Neuronal stem cell (in vitro differentiated cells): ENCODE measurements around the gene CCDC170.

ENCODE experiments used
- DNase-seq: peaks from one replicate; pipeline ENCODE4 v3.0.0-alpha.2; 2013; ENCODE audit warnings: low spot score
- H2AFZ ChIP-seq: one replicate; pipeline ENCODE4 v1.6.1; 2013; ENCODE audit warnings: mild to moderate bottlenecking, low read length, inconsistent platforms
- H2AK5ac ChIP-seq: 2 replicates; pipeline ENCODE4 v1.6.1; 2013; ENCODE audit warnings: low read depth, mild to moderate bottlenecking, inconsistent platforms, low read length, moderate library complexity, mixed read lengths
- H2BK120ac ChIP-seq: 2 replicates; pipeline ENCODE4 v1.6.1; 2013; ENCODE audit warnings: low read depth, mild to moderate bottlenecking, inconsistent platforms, low read length, moderate library complexity, mixed read lengths
- H2BK12ac ChIP-seq: one replicate; pipeline ENCODE4 v1.6.1; 2013; ENCODE audit warnings: low read length, inconsistent platforms
- H2BK15ac ChIP-seq: 2 replicates; pipeline ENCODE4 v1.6.1; 2013; ENCODE audit warnings: mild to moderate bottlenecking, low read length, inconsistent platforms, mixed read lengths
- H2BK5ac ChIP-seq: one replicate; pipeline ENCODE4 v1.6.1; 2013; ENCODE audit warnings: inconsistent platforms, mild to moderate bottlenecking, low read length, moderate library complexity
- H3K14ac ChIP-seq: one replicate; pipeline ENCODE4 v1.6.1; 2013; ENCODE audit warnings: low read length, inconsistent platforms
- H3K18ac ChIP-seq: 2 replicates; pipeline ENCODE4 v1.6.1; 2013; ENCODE audit warnings: low read length, inconsistent platforms
- H3K23ac ChIP-seq: 2 replicates; pipeline ENCODE4 v1.6.1; 2013; ENCODE audit warnings: low read depth, mild to moderate bottlenecking, mixed read lengths, low read length, inconsistent platforms; ENCODE audit not compliant: poor library complexity
- H3K27ac ChIP-seq: replicated peaks from 3 replicates; pipeline ENCODE4 v1.5.1; 2013; ENCODE audit warnings: low read length, inconsistent platforms
- H3K27me3 ChIP-seq, 3 experiments: 2 replicates each; pipeline ENCODE4 v1.6.1; 2013; ENCODE audit warnings: low read length in 3 of 3, mild to moderate bottlenecking in 2 of 3, inconsistent platforms in 1 of 3, low read depth in 1 of 3, mixed read lengths in 1 of 3, moderate library complexity in 1 of 3; ENCODE audit not compliant: control insufficient read depth in 3 of 3, insufficient read depth in 3 of 3
- H3K36me3 ChIP-seq, 2 donors: replicated peaks in 1 of 2; 2 replicates each; pipeline ENCODE4 v1.6.1; 2013; ENCODE audit warnings: low read length in 2 of 2; ENCODE audit not compliant: control insufficient read depth in 2 of 2, insufficient read depth in 2 of 2
- H3K4ac ChIP-seq: 2 replicates; pipeline ENCODE4 v1.6.1; 2013; ENCODE audit warnings: inconsistent platforms, mild to moderate bottlenecking, low read length, moderate library complexity
- H3K4me1 ChIP-seq, 2 donors: 1 replicate in 1 of 2; 2 replicates in 1 of 2; pipeline ENCODE4 v1.6.1; 2013; ENCODE audit warnings: low read length in 2 of 2, low read depth in 1 of 2; ENCODE audit not compliant: control insufficient read depth in 2 of 2, insufficient read depth in 1 of 2
- H3K4me2 ChIP-seq: one replicate; pipeline ENCODE4 v1.6.1; 2013; ENCODE audit warnings: mild to moderate bottlenecking, low read length, inconsistent platforms; ENCODE audit not compliant: insufficient read depth, poor library complexity, severe bottlenecking
- H3K4me3 ChIP-seq, 2 donors: 2 replicates each; pipeline ENCODE4 v1.5.1; 2013; ENCODE audit warnings: low read length in 2 of 2, mild to moderate bottlenecking in 2 of 2, inconsistent platforms in 1 of 2, moderate library complexity in 1 of 2
- H3K79me1 ChIP-seq: one replicate; pipeline ENCODE4 v1.6.1; 2013; ENCODE audit warnings: low read depth, mild to moderate bottlenecking, inconsistent platforms, low read length, moderate library complexity
- H3K9ac ChIP-seq: one replicate; pipeline ENCODE4 v1.6.1; 2013; ENCODE audit warnings: mild to moderate bottlenecking, low read depth, low read length, inconsistent platforms; ENCODE audit not compliant: poor library complexity
- H3K9me3 ChIP-seq, 2 donors: replicated peaks in 1 of 2; 2 replicates each; pipeline versions ENCODE3 to v1.6.1; 2013; ENCODE audit warnings: low read length in 2 of 2, mild to moderate bottlenecking in 2 of 2, inconsistent platforms in 1 of 2, low read depth in 1 of 2, mixed read lengths in 1 of 2, moderate library complexity in 1 of 2; ENCODE audit not compliant: control insufficient read depth in 2 of 2, insufficient read depth in 1 of 2
- H4K8ac ChIP-seq: one replicate; pipeline ENCODE4 v1.6.1; 2013; ENCODE audit warnings: low read depth, mild to moderate bottlenecking, inconsistent platforms, low read length, moderate library complexity
- H4K91ac ChIP-seq: one replicate; pipeline ENCODE4 v1.6.1; 2013; ENCODE audit warnings: low read length, low read depth, mild to moderate bottlenecking, inconsistent platforms; ENCODE audit not compliant: poor library complexity
- WGBS, 2 donors: extraction: QIAGEN DNeasy Blood & Tissue Kit; methylation state at CpG; one replicate each; pipeline ENCODE4 v1.1.7; 2013; ENCODE audit warnings: missing lambda C conversion rate in 2 of 2, mixed read lengths in 1 of 2; ENCODE audit not compliant: insufficient read length in 2 of 2, insufficient replicate concordance in 1 of 2; ENCODE audit errors: extremely low coverage in 2 of 2; 5-methylcytosine and 5-hydroxymethylcytosine counted together

Gene CCDC170

GRCh38 chr6:151502499-151502898 is 8.7 kb downstream of the CCDC170 start:
- DNase-seq = no peak
- H4K91ac ChIP-seq = no peak overlapping the region
- no peak overlapping the region for H2AFZ ChIP-seq
- H3K9me3 ChIP-seq = no peaks in the 10 kb centered on the region
- no peak overlapping the region for H3K27ac ChIP-seq
- no peak overlapping the region for H3K9ac ChIP-seq
- H3K14ac ChIP-seq = no peak overlapping the region
- no peak overlapping the region for H3K18ac ChIP-seq
- H3K23ac ChIP-seq = no peak overlapping the region
- H3K79me1 ChIP-seq = no peaks in the 10 kb centered on the region
- no CpG with 5 or more reads among the region's 4 CpGs for WGBS, 2 donors
- no peaks in the 10 kb centered on the region for H3K36me3 ChIP-seq
- H2BK5ac ChIP-seq = no peak overlapping the region
- no peak overlapping the region for H2BK120ac ChIP-seq
- H3K4ac ChIP-seq = no peak overlapping the region
- H3K4me1 ChIP-seq = no peaks in the 10 kb centered on the region
- H3K4me2 ChIP-seq = no peak overlapping the region
- no peak overlapping the region for H2BK15ac ChIP-seq
- no peak overlapping the region for H2AK5ac ChIP-seq
- no peaks in the 10 kb centered on the region for H3K27me3 ChIP-seq
- H2BK12ac ChIP-seq = no peak overlapping the region
- H3K4me3 ChIP-seq = no peak overlapping the region
- H4K8ac ChIP-seq = no peak overlapping the region

GRCh38 chr6:151506761-151507160 is 12.9 kb downstream of the CCDC170 start:
- H3K14ac ChIP-seq = no peak overlapping the region

GRCh38 chr6:151509048-151509447 is 15.2 kb downstream of the CCDC170 start:
- Histone ChIP-seq H3K14ac (no peak overlapping the region), H2BK12ac (no peak overlapping the region), H2AK5ac (no peak overlapping the region), H3K18ac (no peak overlapping the region), H3K4me1 (no peaks in the 10 kb centered on the region), H2BK120ac (no peak overlapping the region), H4K91ac (no peak overlapping the region), H3K4me2 (no peak overlapping the region), H3K9me3 (no peaks in the 10 kb centered on the region), H3K4me3 (no peak overlapping the region), H2AFZ (no peak overlapping the region), H3K27me3 (no peaks in the 10 kb centered on the region), H3K27ac (no peak overlapping the region), H3K36me3 (no peaks in the 10 kb centered on the region), H3K9ac (no peak overlapping the region), H3K79me1 (no peaks in the 10 kb centered on the region), H4K8ac (no peak overlapping the region), H2BK5ac (no peak overlapping the region), H3K4ac (no peak overlapping the region), H3K23ac (no peak overlapping the region), H2BK15ac (no peak overlapping the region)
- no CpG with 5 or more reads among the region's 2 CpGs for WGBS, 2 donors
- no peak for DNase-seq

More at GRCh38 chr6:151506761-151507160, 12.9 kb downstream of the CCDC170 start:
- Histone ChIP-seq H3K4me3 (no peak overlapping the region), H2BK12ac (no peak overlapping the region), H3K18ac (no peak overlapping the region), H2AFZ (no peak overlapping the region), H4K91ac (no peak overlapping the region), H3K4me2 (no peak overlapping the region), H3K27ac (no peak overlapping the region), H2BK5ac (no peak overlapping the region), H2BK120ac (no peak overlapping the region), H3K4ac (no peak overlapping the region), H3K36me3 (no peaks in the 10 kb centered on the region), H2AK5ac (no peak overlapping the region), H3K79me1 (no peaks in the 10 kb centered on the region), H3K27me3 (no peaks in the 10 kb centered on the region), H3K9ac (no peak overlapping the region), H3K4me1 (no peaks in the 10 kb centered on the region), H3K9me3 (no peaks in the 10 kb centered on the region), H3K23ac (no peak overlapping the region), H2BK15ac (no peak overlapping the region), H4K8ac (no peak overlapping the region)
- no CpG with 5 or more reads among the region's 2 CpGs for WGBS, 2 donors
- no peak for DNase-seq

GRCh38 chr6:151512481-151512880 is 18.7 kb downstream of the CCDC170 start:
- no peaks in the 10 kb centered on the region for H3K9me3 ChIP-seq
- no peak for DNase-seq

More at GRCh38 chr6:151512481-151512880, 18.7 kb downstream of the CCDC170 start:
- Histone ChIP-seq H2AFZ (no peak overlapping the region), H3K18ac (no peak overlapping the region), H2BK5ac (no peak overlapping the region), H3K36me3 (no peaks in the 10 kb centered on the region), H2AK5ac (no peak overlapping the region), H3K9ac (no peak overlapping the region), H3K4me3 (no peak overlapping the region), H3K79me1 (no peaks in the 10 kb centered on the region), H3K4ac (no peak overlapping the region), H4K91ac (no peak overlapping the region), H3K23ac (no peak overlapping the region), H2BK15ac (no peak overlapping the region), H3K27me3 (no peaks in the 10 kb centered on the region), H3K27ac (no peak overlapping the region), H3K14ac (no peak overlapping the region), H3K4me2 (no peak overlapping the region), H2BK120ac (no peak overlapping the region), H2BK12ac (no peak overlapping the region), H4K8ac (no peak overlapping the region), H3K4me1 (no peaks in the 10 kb centered on the region)
- no CpG with 5 or more reads among the region's 5 CpGs for WGBS, 2 donors
